Right lung (tissue), 5 donors: ENCODE measurements around the gene ELL. TPM values are rescaled to one million over a fixed set of nuclear protein-coding genes. Genes with fewer than 3 reads are reported as not detected.

Experiments
- DNase-seq, 2 donors: peaks; one replicate each; pipeline ENCODE4 v3.0.0-alpha.2; 2013
- polyA plus RNA-seq, 5 donors: library from polyadenylated mRNA; unstranded; fragments of 120-200 nt; gene quantifications; one replicate each; pipeline versions ENCODE4 v1.2.1 to v1.2.3, GENCODE V29; 2013; ENCODE audit warnings: inconsistent platforms in 1 of 5, low replicate concordance in 1 of 5; ENCODE audit not compliant: insufficient read length in 5 of 5, insufficient read depth in 1 of 5

ELL gene
- polyA plus RNA-seq, 5 donors, result 6.9 to 12.4 (median 9.0) TPM

DNA sequence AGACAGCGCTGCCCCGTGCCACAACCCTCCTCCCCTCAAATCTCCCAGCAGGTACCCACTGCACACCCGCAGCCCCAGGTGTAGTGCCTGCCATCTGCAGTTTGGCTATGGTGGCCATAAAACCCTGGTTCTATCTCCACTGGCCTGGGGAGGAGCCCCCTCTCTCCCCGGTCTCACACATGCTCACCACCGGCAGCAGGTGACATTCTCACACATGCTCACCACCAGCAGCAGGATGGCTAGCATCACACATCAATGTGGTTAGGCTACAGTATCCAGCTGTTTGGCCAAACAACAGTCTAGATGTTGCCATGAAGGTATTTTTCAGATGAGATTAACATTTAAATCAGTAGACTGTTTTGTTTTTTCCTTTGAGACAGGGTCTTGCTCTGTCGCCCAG is 31.1 kb downstream of the ELL start:
- no peak for DNase-seq

DNA sequence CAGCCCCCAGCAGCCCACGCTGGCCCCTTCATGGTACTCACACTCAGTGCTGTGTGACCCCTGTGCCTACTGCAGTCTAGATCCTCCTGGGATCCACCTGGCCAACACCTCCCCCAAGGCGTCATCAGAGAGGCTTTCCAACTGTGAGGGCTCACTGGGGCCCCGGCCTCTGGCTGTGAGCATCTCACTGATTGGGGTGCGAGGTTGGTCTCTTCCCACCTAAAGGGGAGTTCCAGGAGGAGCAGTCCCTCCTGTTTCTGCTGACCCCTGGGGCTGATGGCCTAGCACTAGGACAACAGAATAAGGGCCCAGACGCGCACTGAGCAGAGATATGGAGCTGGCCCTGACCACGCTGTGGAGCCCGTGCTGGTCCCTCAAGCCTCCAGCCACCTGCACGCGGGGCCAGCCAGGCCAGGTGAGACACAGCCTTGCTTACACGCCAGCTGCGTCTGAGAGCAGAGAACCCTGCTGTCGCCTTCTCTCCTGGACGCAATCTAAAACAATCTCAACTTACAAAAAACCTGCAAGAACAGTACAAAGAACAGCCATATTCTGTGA is 32.2 kb downstream of the ELL start:
- DNase-seq, result no peak

DNA sequence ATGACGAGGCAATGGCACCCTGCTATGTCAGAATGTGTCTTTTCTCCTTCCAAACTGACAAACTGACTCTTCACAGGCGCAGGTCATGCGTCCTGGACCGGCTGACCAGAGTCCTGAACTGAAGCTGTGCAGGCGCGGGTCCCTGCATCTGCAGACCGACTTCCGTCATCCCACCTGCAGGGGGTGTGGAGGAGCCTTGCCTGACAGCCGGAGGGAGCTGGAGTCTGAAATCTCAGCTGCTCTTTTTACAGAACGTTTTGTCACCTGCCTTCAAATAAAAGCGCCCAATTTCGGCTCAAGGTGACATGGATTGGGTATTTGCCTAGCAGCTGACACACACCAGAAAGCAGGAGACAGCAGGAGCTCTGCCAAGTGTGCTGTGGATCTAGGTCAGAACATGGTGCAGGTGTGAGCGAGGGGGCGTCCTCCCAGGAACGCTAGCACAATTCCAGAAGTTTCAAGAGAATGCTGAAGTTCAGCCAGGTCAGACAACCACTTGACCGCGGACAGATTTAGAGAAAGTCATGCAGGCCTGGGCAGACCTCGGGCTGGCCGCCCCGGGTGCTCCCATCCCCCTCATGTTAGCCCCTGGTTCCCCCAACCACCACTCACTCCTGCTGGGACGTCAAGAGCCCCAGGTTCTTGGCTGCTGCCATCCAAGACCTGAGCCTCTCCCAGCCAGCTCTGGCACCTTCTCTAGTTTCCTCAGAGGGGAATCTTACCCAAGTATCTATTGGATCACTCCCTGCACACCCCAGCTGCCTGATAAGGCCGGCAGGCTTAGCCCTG is 32.8 kb downstream of the ELL start:
- no peak for DNase-seq

DNA sequence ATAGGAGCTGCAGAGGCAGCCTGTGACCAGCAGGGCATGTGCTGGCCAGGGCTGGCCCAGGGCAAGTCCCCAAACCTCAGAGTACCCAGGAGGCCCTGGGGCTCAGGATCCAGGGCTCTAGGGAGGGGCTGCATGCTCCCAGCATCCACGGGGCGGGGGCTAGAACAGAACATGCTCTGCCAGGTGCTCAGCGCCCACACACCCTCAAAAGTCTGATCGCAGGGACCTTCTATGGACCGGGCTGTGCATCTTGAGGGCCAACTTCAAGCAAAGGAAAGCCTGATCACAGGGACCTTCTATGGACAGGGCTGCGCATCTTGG is 33.5 kb downstream of the ELL start:
- no peak for DNase-seq

DNA sequence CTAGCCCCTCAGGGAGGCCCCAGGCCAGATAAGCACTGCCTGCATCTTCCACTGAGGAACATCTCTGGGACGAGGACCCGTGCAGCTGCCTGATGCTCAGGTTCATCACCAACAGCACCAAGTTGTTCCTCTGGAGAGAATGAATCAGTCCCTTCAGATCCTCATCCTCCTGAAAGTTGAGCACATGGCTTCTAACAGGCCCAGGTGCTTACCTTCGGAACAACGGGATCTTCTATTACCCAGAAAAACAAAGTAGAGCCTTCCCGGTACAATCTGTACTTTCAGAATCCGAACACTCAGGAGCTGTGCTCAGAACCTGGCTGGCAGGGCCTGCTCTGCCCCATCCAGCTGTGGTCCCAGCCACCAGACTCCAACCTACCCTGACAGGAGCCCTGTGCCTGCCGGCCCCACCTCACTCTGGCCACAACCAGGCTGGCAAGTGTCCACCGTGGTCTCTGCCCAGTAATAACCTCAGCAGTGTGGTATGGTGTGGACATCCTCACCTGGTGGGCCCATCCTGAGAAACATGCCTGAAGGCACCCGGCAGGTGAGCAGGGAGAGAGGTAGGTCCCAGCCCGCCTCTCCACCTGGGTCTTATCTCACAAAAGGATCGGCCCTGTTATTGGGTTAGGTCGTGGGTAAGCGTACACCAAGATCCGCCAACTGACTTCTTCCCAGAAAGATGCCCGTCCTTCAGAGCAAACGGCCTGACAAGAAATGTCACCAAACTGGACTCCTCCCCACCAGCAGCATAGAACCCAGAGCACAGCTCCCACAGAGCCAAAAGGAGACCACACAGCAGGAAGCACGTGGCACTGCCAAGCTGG is 34.1 kb downstream of the ELL start:
- DNase-seq, result no peak

DNA sequence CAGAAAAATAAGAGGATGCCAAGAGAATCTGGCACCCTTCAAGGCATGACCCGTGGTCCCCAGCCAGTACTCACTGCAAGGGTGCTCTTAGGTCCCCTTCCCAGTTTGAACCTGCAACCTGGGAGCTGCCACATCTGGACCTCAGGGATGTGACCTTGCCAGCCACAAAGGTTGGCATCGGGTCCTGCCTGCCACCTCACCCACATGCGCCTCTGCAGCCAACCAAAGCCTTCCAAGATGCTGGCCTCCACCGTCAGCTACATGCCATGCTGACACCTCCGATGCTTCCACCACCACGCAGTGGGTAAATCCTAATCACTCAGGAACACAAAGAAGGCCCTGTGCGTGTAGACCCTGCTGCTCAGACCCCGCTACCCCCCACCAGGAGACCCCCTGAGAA is 35.1 kb downstream of the ELL start:
- DNase-seq, result no peak

DNA sequence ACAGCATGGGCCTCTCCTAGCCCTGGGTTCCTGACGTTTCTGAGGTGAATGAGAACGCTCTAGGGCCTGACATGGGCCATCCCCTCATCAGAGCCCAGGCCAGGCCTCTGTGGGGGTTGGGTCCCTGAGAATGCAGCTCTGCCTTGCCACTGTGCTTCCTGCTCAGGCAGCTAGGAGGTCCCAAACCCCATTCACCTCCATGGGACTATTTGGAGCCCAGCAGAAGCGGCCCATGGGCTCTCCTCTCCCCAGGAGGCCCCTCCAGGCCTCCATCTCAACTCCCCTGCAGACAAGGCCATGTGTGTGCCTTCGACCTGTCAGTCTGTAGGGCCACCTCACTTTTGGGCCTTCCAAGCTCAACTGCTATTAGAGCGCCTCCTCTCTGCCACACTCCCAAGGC is 36.9 kb downstream of the ELL start:
- no peak for DNase-seq

DNA sequence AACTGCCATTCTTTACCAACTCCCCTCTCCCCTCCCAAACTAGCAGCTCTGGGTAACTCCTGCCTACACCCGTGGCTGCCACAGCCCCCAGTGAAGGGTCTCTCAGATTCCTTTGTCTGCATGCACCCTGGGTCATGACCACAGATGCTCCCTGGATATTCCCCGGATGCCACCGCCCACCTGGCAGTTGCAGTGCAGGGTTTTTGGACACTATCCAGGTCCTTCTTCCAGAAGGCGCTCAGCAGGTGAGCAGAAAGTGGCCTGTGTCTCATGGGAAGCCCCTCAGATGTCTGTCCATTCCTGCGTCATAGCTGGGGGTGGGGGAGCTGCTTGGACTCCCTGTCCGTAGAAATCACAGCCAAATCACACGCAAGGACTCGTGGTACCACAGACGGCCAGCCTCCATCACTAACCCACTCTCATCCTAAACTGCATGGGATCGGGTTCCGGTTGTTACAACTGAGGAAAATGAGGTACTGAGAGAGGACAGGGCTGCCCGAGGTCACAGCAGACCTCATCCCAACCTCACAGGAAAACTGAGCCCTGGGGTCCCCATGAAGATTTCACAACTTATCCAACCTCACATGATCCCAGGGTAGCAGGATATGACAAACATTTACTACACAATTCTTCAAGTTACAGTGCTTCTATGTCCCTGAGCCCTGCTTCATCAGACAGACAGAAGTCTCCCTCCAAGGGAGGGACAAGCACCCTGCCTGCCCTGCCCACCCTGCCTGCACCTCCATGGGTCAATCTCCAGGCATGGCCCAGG is 38.6 kb downstream of the ELL start:
- DNase-seq, result no peak

DNA sequence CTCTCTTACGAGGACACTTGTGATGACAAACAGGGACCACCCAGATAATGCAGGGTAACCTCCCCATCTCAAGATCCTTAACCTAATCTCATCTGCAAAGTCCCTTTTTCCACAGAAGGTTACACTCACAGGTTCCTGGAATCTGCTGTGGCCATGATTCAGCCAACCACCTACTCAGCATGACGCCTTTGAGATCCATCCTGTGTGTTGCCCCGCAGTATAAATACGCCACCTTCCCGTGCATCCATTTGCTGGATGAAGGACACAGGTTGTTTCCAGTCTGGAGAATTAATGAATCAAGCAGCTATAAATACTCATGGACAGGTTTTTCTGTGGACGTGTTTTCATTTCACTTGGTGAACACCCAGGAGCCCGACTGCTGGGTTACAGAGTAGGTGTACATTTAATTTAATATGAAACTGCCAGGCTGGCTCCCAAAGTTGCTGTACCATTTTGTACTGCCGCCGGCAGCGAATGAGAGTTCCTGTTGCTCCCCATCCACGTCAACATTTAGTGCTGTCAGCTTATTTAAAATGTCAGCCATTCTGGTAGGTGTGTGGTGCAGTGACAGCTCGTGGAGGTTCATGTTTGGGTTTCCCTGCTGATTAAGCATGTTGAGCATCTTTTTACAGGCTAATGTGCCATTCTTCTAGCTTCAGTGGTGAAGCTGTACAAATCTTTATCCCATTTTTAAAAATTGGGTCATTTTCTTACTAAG is 40.2 kb downstream of the ELL start:
- no peak for DNase-seq

DNA sequence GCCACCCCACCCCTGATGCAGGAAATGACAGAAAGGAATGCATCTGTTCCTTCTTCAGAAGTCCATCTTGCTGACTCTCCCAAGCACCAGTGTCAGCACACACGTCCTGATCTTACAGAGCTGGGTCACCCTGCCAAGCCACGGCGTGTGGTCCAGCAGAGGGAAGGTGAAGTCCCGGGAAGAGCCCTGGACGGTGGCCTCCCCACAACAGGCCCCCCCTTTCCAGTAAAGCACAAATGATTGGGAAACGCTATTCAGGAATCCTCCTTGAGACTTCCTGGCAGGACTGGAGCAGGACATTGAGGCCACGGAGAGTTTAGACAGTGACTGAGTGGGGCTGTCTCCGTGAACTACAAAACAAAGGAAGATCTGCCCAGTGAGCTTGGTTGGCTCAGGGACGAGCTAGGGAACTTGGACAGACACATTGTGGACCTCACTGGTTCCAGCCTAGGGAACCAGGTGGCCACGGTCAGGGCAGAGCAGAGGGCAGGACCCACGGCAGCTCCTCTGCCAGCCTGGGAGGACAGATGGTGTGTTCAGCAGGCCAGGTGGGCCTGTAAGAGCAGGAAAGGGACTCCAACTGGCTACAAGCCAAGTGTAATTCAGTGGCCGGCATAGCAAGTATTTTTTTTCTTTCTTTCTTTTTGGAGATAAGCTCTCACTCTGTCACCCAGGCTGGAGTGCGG is 41.7 kb downstream of the ELL start:
- no peak for DNase-seq

DNA sequence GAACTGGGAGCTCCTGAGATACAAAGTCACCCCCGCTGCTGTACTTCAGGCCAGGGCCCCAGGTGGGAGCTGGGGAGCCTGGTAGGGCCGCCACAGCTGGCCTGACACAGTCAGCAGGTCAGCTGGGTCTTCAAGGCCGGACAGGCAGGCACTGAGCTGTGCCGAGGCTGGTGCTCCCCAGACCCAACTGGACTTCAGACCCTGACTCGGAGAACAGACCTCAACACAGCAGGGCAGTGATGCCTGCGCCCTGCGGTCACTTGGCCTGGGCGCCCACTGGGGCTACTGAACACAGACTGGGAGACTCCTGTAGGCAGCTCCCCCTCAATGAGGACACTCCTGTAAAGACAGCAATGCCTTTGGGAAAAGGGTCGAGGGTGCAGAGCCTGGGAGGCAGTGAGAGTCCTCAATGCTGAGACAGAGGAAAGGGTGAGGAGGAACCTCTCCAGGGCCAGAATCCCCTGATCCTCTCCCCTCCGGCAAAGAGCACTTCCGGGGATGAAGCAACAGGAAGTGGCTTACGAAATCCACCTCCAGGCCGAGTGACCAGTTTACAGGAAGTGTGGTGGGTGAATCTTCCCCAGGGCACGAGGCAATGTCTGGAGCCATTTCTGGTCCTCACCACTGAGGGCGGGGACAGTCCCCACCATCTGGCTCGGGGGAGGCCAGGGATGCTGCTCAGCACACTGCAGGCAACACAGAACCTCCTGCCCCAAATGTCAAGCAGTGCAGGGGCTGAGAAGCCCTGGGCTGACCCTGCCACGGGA is 43.1 kb downstream of the ELL start:
- peak; percentile 51 to 71 for DNase-seq

DNA sequence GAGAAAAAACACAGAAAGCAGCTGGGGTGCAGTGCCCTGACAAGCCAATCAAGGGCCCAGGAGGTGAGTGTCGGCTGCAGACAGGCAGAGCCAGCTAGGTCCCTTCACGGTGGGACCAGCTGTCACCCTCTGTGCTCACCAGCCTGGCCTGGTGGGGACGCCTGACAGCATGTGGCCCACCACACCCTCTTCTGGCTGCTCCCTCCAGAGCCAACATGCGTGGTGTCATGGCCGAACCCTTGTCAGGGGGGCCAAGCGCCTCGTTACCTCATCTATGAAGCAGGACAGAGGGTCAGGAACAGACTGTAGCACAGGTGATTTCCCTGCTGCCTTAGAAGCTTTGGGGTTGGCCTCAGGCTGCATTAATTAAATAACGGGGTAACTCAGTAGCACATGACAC is 43.9 kb downstream of the ELL start:
- DNase-seq, result no peak

DNA sequence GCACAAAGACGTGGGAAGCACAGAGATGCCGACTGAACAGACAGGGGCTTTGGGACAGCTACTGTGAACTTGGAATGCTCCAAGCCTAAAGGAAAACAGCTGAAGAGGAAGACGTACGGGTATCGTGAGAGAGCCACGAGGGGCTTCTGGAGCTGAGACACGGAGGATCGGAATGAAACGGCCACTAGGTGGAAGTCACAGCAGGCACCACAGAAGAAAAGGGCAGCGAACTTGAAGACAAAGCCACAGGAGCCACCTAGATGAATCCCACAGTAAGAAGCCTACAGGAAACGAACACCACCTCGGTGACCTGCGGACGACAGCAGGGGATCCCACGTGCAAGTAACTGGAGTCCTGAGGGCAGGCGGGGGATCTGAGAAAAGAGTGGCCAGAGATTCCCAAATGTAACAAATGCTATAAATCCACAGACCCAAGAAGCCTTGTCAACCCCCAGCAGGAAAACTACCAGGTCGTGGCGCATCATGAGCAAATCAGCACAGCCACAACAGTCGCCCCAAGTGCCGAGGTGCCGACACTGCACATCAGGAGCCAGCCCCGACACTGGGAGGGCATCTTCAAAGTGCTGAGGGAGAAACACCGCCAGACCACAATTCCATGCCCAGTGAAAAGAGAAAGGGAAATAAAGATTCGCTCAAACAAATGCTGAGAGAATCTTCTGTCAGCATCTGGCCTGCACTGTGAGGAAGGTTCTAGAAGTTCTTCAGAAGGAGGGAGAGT is 44.7 kb downstream of the ELL start:
- DNase-seq, result no peak

DNA sequence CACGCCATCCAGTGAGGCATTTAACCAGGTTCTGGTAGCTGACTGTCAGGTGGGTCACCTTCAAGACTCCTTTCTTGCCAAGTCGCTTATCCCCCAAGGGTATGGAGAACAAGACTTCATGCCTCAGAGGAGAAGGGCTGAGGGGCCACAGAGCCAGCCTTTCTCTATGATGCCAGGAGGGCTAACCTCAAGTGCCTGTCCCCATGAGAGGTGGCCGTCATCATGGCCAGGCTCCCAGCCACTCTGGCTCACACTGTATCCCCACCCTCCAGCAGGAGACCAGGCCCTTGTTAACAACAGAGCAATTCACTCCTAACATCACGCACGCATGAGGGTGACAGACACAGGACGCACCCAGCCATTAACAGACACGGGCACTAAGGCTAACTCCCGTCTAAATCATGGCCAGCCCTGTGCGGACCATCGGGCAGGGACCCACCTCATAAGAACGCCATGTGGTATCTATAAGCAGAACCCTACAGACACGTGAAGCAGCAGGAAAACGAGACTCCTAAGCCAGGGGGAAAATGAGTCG is 45.3 kb downstream of the ELL start:
- DNase-seq, result no peak

DNA sequence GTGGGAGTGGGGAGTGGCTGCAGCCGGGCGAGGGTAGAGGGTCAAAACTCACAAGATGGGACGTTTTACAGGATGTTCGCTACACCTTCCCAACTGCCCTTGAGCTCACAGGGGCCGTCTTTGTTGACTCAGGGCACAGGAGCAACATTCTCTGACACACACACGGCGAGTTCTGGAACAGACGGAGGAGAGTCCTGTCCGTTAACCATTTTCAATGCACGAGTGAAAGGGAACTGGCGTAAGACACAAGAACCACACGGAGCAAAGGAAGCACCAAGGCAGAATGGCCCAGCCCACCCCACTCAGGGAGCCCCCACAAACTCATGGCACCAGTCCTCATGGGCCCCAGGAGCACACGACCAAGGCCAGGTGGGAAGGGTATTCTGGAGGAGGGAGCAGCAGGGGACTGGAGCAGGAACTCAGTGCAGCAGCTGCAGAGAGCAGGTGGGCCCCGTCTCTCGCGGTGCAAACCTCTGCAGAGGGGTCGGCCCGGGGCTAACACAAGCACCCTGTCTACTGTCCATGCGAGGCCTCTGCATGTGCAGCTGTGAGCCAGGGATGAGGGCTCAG is 46.0 kb downstream of the ELL start:
- DNase-seq, result no peak

DNA sequence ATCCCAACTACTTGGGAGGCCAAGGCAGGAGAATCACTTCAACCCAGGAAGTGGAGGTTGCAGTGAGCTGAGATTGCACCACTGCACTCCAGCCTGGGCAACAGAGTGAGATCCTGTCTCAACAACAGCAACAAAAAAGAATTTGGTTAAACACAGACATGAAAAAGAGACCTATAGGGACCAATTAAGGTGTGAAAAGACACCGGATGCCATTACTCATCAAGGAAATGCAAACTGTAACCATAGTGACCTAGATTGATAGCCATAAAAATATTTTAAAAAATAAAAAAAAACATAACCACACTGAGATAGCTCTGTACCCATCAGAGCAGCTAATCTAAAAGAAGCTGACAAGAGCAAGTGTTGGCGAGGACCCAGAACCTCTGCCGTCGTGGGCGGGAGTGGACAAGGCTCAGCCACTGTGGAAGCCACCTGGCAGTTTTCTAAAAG is 46.8 kb downstream of the ELL start:
- no peak for DNase-seq

DNA sequence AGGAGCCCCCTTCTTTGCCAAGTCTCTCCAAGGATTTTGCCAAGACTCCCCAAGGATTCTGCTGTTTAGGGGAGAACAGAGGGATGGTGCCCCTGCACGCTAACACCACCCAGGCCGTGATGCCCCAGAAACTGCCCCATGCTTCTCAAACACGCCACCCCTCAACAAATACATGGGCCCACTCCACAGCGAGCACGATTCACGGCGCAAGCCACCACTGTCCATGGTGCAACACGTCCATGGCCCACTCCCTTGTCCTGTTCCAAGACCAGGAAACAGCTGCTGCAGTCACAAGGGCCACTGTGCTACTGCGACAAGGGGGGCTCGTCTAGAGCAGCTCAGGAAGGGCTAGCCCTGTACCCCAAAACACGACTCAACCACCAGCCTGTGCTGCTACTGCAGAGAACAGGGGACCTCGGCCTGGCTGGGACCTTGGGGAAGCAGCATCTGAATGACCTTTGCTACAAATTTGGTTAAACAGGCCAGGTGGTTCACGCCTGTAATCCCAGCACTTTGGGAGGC is 47.4 kb downstream of the ELL start:
- DNase-seq, result no peak

DNA sequence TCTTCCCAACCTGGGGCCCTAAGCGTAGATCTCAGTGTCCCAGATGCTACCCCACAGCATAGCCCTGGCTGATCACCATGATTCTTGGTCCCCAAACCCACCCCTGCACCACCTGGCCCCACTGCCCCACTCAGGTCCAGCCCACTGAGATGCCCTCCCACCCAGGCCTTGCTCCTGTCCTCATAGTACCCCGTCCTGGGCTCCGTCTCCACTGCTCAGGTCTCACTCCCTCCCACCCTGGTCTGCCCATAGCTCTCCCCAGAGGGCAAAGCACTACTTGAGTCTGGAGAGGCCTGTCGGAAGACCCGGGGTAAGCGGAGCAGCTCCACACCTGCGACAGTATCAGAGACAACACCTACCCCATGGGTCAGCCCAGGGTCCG is 48.2 kb downstream of the ELL start:
- no peak for DNase-seq
